Activated naive CD4-positive, alpha-beta T cell treated with anti-CD3 and anti-CD28 coated beads, Interleukin-2, amount 10 ng/mL, durations not matched to agents 7 days and 5 days (primary cell): ENCODE data around the gene INSYN1.
"Not testable (repeated sequence)": the region's sequence is repeated elsewhere in the genome, so short reads cannot be mapped to it uniquely, and the experiment has no call there.

Experiments
- CTCF ChIA-PET: fragments of 350-600 bp; sonication (Branson Sonifier 250); formaldehyde crosslinking; loops from one replicate; lab custom pipeline; 2021; ENCODE audit warnings: antibody characterized with exemption; lab: Charles Lee
- DNase-seq: peaks from one replicate; pipeline ENCODE4 v3.0.0-alpha.2; 2020
- H3K27ac Mint-ChIP-seq: one replicate; pipeline ENCODE4 v1.8.0; 2021; ENCODE audit warnings: mild to moderate bottlenecking, moderate library complexity, mixed read lengths
- H3K27me3 Mint-ChIP-seq: one replicate; pipeline ENCODE4 v1.8.0; 2021; ENCODE audit warnings: mild to moderate bottlenecking, mixed read lengths
- H3K36me3 Mint-ChIP-seq: one replicate; pipeline ENCODE4 v1.8.0; 2021; ENCODE audit warnings: mixed read lengths
- H3K4me1 Mint-ChIP-seq: one replicate; pipeline ENCODE4 v1.8.0; 2021; ENCODE audit warnings: mixed read lengths
- H3K4me3 Mint-ChIP-seq: one replicate; pipeline ENCODE4 v1.8.0; 2021; ENCODE audit warnings: mild to moderate bottlenecking, moderate library complexity, mixed read lengths
- H3K9me3 Mint-ChIP-seq: one replicate; pipeline ENCODE4 v1.8.0; 2021; ENCODE audit warnings: mixed read lengths

Gene INSYN1

DNA sequence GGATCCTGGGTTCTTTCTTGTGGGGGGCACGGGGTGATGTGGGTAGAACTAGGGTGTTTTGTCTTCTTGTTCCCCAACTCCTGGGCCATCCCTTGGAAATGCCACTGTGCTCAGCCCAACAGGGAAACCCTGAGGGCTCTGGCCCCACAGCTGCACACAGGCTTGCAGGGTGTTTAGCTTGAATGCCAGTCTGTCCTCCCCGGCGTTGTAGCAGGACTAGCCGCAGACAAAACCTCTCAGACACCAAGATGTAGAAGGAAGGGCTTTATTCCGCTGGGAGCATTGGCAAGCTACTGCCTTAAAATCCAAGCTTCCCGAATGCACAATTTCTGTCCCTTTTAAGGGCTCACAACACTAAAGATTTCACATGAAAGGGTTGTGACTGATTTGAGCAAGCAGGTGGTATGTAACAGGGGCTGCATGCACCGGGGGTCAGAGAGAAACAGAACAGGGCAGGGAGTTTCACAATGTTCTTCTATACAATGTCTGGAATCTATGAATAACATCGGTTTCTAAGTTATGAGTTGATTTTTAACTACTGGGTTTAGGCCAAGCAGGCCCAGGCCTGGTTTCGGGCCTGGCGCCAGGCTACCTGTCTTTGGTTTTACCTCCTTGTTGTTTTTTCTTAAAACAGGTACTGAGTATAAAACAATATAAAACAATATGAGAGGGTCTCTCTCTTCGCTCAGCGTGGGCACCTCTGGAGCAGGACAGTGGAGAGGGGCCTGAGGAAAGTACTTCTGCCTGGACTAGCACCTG, 32.3 kb upstream of the INSYN1 start:
- H3K9me3 Mint-ChIP-seq, H3K27me3 Mint-ChIP-seq, H3K4me1 Mint-ChIP-seq, H3K4me3 Mint-ChIP-seq, H3K27ac Mint-ChIP-seq, H3K36me3 Mint-ChIP-seq, CTCF ChIA-PET, DNase-seq: not testable (repeated sequence)

DNA sequence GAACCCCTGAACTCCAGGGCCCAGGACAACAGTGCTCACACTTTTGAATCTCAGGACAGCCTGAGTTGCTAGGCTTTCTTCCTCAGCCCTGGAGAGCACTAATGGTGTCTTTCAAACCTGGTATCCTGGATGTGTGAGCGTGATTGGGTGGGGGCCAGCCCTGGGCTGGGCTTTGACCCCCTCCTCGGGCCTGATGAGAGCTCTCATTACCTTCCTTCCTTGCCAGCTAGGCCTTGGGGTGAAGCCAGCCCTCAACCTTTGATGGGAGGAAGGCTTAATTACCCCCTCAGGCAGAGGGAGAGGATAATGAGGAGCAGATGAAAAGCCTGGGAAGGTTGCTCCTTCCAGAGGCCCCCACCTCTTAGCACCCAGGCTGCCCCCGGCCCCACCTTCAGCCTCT, 31.1 kb upstream of the INSYN1 start:
- Mint-ChIP-seq H3K27me3 (peaks cover 11% of the 10 kb centered on the region), H3K36me3 (no peaks in the 10 kb centered on the region), H3K9me3 (no peaks in the 10 kb centered on the region), H3K4me1 (no peaks in the 10 kb centered on the region), H3K27ac (no peak overlapping the region), H3K4me3 (no peak overlapping the region)
- DNase-seq = no peak
- CTCF ChIA-PET = no interaction called here

DNA sequence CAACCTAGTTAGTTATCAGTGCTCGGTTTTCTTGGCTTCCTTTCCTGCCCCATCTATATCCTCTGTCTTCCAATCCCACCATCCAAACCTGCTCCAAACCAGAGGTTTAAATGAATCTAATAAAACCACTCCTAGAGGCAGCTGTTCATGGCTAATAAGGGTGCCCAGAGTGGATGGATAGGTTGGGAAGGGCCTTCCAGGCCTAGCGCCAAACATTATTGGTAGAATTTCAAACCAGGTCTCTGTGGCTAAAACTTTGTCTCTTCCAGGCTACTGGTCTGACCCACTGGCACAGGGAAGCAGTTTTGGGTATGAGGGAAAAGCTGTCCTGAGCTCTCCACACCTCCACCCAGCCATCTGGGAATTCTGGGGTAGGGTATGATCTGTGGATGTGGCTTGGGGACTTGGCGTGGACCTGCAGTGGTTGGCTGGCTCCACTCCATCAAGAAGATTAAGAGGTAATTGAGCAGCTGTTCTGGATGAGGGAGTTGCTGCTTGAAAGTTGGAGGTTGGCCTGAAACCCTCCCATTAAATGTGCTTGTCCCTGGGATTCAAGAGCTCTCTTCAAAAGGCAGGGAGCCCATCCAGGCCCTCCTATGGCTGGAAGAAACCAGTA, 29.3 kb upstream of the INSYN1 start:
- H3K4me1 Mint-ChIP-seq = no peaks in the 10 kb centered on the region
- peaks cover 12% of the 10 kb centered on the region for H3K27me3 Mint-ChIP-seq
- no peak for DNase-seq
- no peaks in the 10 kb centered on the region for H3K9me3 Mint-ChIP-seq
- H3K27ac Mint-ChIP-seq = no peak overlapping the region
- H3K4me3 Mint-ChIP-seq = no peak overlapping the region
- CTCF ChIA-PET = no interaction called here
- no peaks in the 10 kb centered on the region for H3K36me3 Mint-ChIP-seq

DNA sequence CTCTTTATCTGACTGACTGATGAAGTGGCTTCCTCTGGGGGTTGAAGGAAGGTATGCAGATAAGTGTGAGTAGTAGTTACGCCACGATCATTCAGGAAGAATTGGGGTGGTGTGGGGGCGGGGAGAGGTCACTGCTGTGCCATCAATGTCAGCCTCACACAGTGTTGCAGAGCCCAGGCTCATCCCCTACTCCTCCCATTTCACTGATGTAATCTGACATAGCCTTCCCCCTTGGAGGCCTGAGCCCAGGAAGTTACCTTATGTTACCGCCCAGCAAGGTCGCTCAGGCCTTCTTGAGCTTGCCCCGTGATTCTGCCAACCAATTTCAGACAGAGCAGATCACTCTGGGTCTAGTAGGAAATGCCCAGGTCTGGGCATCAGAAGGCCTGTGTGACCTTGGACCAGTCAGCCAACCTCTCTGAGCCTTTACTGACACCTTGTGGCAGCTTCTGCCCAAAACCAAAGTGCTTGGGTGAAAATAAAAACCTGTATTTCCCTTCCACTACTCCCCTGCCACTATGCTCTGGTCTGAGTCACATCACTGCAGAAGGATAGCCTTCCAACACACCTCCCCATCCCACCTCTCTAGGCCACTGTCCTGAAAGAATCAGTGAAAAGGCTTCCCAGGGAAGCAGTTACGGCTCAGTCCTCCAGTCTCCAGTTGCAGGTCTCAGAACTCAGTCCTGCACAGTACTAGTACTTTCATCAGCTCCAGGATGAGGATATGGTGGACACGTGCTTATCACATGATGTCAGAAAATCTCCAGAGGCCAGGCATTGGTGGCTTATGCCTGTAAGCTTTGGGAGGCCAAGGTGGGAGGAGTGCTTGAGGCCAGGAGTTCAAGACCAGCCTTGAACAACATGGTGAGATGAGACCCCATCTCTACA, 28.1 kb upstream of the INSYN1 start:
- H3K4me1 Mint-ChIP-seq = no peaks in the 10 kb centered on the region
- H3K4me3 Mint-ChIP-seq = no peak overlapping the region
- no peak overlapping the region for H3K27ac Mint-ChIP-seq
- peaks cover 12% of the 10 kb centered on the region for H3K27me3 Mint-ChIP-seq
- peak; percentile 26 for DNase-seq
- CTCF ChIA-PET = interaction anchor here (1.0 kb wide), 1 partner anchor 76 kb away, joined by 3 read pairs; no protein-coding TSS in a partner anchor
- no peaks in the 10 kb centered on the region for H3K36me3 Mint-ChIP-seq
- no peaks in the 10 kb centered on the region for H3K9me3 Mint-ChIP-seq

DNA sequence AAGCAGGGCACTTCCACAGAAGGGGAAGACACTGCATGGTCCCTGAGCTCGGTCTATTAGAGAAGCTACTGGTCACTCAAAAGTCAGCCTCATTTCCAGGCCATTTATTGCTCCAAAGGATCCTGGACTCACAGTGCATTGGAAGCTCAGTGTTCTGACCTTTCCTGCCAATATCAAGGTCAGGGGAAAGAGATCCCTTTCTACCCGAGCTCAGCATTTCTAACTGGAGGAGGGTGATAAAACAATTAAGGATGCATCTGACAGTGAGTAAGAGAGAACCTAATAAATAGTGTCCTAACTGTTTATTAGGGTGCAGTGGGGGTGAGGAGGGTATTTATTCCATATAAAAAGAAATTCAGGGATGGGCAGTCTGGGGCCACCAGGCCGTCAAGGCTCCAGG, 26.8 kb upstream of the INSYN1 start:
- no peaks in the 10 kb centered on the region for H3K9me3 Mint-ChIP-seq
- no peak overlapping the region for H3K27ac Mint-ChIP-seq
- no peak overlapping the region for H3K4me3 Mint-ChIP-seq
- no peak for DNase-seq
- H3K27me3 Mint-ChIP-seq = peaks cover 14% of the 10 kb centered on the region
- H3K4me1 Mint-ChIP-seq = no peaks in the 10 kb centered on the region
- CTCF ChIA-PET = interaction anchor here (0.6 to 0.9 kb wide), 2 partner anchors 75 to 406 kb away, joined by 3 read pairs; no protein-coding TSS in a partner anchor
- no peaks in the 10 kb centered on the region for H3K36me3 Mint-ChIP-seq

- H3K27me3 Mint-ChIP-seq = peaks cover 23% of the 10 kb centered on the region
- DNase-seq = no peak
- CTCF ChIA-PET = no interaction called here
- no peaks in the 10 kb centered on the region for H3K36me3 Mint-ChIP-seq
- H3K27ac Mint-ChIP-seq = no peak overlapping the region
- H3K4me3 Mint-ChIP-seq = no peak overlapping the region
- no peaks in the 10 kb centered on the region for H3K4me1 Mint-ChIP-seq
- no peaks in the 10 kb centered on the region for H3K9me3 Mint-ChIP-seq
Measured at GRCh38 chr15:73777741-73778140, 24.6 kb upstream of the INSYN1 start.

GRCh38 chr15:73773428-73773827, 20.3 kb upstream of the INSYN1 start:
- H3K27me3 Mint-ChIP-seq = peaks cover 39% of the 10 kb centered on the region
- no peaks in the 10 kb centered on the region for H3K9me3 Mint-ChIP-seq
- H3K4me1 Mint-ChIP-seq = no peaks in the 10 kb centered on the region
- H3K4me3 Mint-ChIP-seq = no peak overlapping the region
- H3K36me3 Mint-ChIP-seq = no peaks in the 10 kb centered on the region
- DNase-seq = no peak
- CTCF ChIA-PET = no interaction called here
- H3K27ac Mint-ChIP-seq = no peak overlapping the region

- H3K36me3 Mint-ChIP-seq = no peaks in the 10 kb centered on the region
- H3K4me3 Mint-ChIP-seq = no peak overlapping the region
- no peak for DNase-seq
- no peak overlapping the region for H3K27ac Mint-ChIP-seq
- CTCF ChIA-PET = no interaction called here
- no peaks in the 10 kb centered on the region for H3K9me3 Mint-ChIP-seq
- H3K4me1 Mint-ChIP-seq = no peaks in the 10 kb centered on the region
- H3K27me3 Mint-ChIP-seq = peaks cover 50% of the 10 kb centered on the region
Measured at GRCh38 chr15:73771385-73772045, 18.4 kb upstream of the INSYN1 start.

DNA sequence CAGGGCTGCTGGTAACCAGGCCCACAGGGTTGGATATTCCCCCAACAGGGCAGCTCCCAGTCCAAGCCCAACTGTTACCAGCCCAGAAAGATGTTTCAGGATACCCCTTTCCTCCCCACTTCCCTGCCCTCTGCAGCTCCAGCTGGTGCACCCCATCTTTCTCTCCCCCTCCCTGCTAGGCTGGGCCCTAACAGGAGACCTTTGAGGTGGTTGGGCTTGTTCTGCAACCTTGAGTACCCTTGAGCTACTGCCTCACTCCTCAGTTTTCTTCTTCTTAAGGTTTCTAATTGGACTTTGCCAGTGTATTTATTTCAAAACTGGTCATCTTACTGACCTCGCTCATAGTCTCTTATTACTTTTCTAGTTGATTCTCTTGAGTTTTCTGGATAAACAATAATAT, 16.9 kb upstream of the INSYN1 start:
- CTCF ChIA-PET = no interaction called here
- DNase-seq = no peak
- no peaks in the 10 kb centered on the region for H3K36me3 Mint-ChIP-seq
- no peak overlapping the region for H3K4me3 Mint-ChIP-seq
- H3K9me3 Mint-ChIP-seq = no peaks in the 10 kb centered on the region
- H3K27me3 Mint-ChIP-seq = peaks cover 50% of the 10 kb centered on the region
- no peaks in the 10 kb centered on the region for H3K4me1 Mint-ChIP-seq
- H3K27ac Mint-ChIP-seq = no peak overlapping the region

DNA sequence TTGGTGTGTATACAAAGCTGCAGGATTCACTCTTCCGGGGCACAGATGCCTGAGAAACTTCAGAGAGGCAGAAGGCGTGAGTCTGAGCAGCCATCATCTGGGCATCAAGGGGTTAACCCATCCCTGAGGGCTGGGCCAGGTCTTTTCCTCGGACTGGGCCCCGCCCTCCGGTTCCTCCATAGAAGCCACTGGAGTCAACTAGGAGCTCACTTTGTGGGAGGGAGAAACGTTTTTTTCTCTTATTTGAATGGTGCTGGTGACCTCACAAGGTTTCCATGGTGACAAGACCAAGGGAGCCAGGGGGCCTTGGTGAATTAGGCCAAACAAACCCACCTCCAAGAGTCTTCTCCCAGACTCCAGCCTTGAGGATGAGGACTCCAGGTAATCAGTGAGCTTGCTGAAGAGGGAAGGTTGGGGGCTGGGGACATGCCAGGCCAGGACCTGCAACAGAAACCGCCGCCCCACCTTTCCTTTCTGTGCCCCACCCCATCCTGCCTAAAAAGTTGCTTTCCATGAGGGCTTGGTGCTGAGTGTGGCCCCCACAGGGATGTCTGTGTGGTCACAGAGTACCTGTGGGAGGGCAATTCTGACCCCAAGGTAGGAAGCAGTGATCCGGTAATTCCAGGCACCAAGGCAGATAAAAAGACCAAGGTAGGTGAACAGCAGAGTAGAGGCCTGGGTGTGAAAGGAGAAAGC, 14.8 kb upstream of the INSYN1 start:
- Mint-ChIP-seq H3K4me3 (no peak overlapping the region), H3K27me3 (peaks cover 48% of the 10 kb centered on the region), H3K9me3 (no peaks in the 10 kb centered on the region), H3K27ac (no peak overlapping the region), H3K4me1 (no peaks in the 10 kb centered on the region), H3K36me3 (no peaks in the 10 kb centered on the region)
- no peak for DNase-seq
- CTCF ChIA-PET = no interaction called here

- no peaks in the 10 kb centered on the region for H3K4me1 Mint-ChIP-seq
- H3K27ac Mint-ChIP-seq = no peak overlapping the region
- peaks cover 40% of the 10 kb centered on the region for H3K27me3 Mint-ChIP-seq
Measured at GRCh38 chr15:73766598-73766997, 13.4 kb upstream of the INSYN1 start.

GRCh38 chr15:73765778-73766177, 12.6 kb upstream of the INSYN1 start:
- Mint-ChIP-seq H3K9me3 (no peaks in the 10 kb centered on the region), H3K27ac (no peak overlapping the region), H3K4me3 (no peak overlapping the region), H3K27me3 (peaks cover 33% of the 10 kb centered on the region), H3K36me3 (no peaks in the 10 kb centered on the region), H3K4me1 (no peaks in the 10 kb centered on the region)
- DNase-seq = no peak
- CTCF ChIA-PET = interaction anchor here (0.6 kb wide), 1 partner anchor 68 kb away, joined by 3 read pairs; no protein-coding TSS in a partner anchor

More at GRCh38 chr15:73766598-73766997, 13.4 kb upstream of the INSYN1 start:
- no peak for DNase-seq
- Mint-ChIP-seq H3K4me3 (no peak overlapping the region), H3K9me3 (no peaks in the 10 kb centered on the region), H3K36me3 (no peaks in the 10 kb centered on the region)
- CTCF ChIA-PET = no interaction called here

GRCh38 chr15:73763931-73764330, 10.8 kb upstream of the INSYN1 start:
- CTCF ChIA-PET = no interaction called here
- Mint-ChIP-seq H3K36me3 (no peaks in the 10 kb centered on the region), H3K4me3 (no peak overlapping the region), H3K27me3 (peaks cover 24% of the 10 kb centered on the region), H3K4me1 (no peaks in the 10 kb centered on the region), H3K9me3 (no peaks in the 10 kb centered on the region), H3K27ac (no peak overlapping the region)
- DNase-seq = no peak
